ENCODE data around the gene CDK14.

- TF ChIP-seq CTCF (IDR thresholded peaks at IDR 0.05; ENCODE audit: low read depth, low read length, missing input control) (no peak), ATF3 (IDR thresholded peaks at IDR 0.05) (no peak), ZBTB33 (IDR thresholded peaks at IDR 0.05) (no peak), REST (IDR thresholded peaks at IDR 0.05) (no peak), RAD21 (IDR thresholded peaks at IDR 0.05) (no peak), JUND (IDR thresholded peaks at IDR 0.05) (no peak), GABPA (IDR thresholded peaks at IDR 0.05 in 1 of 2, conservative IDR thresholded peaks at IDR 0.05 in 1 of 2) (no peak), MAX (IDR thresholded peaks at IDR 0.05) (no peak), EGR1 (IDR thresholded peaks at IDR 0.05; ENCODE audit: low read depth in 2 of 2) (no peak), TAF1 (conservative IDR thresholded peaks at IDR 0.05) (no peak), NR2F2 (IDR thresholded peaks at IDR 0.05) (no peak), SP1 (IDR thresholded peaks at IDR 0.05) (no peak)
These were observed 466.6 kb downstream of the CDK14 start for GRCh38 chr7:91062713-91063112.
